KG1 (cell line): ENCODE data around the gene BDNF.

ENCODE experiments used
- DNase-seq: peaks from one replicate; lab custom pipeline; 2025; lab: John Stamatoyannopoulos, UW

Gene BDNF

GRCh38 chr11:27626269-27626937 is 73.9 kb downstream of the BDNF start:
- DNase-seq, result no peak

- DNase-seq, result no peak
Measured at GRCh38 chr11:27625347-27625912, 74.8 kb downstream of the BDNF start.

GRCh38 chr11:27623945-27624523 is 76.2 kb downstream of the BDNF start:
- DNase-seq, result no peak

- DNase-seq, result no peak
Measured at GRCh38 chr11:27622541-27623300, 77.5 kb downstream of the BDNF start.

- no peak for DNase-seq
Measured at GRCh38 chr11:27621405-27622161, 78.7 kb downstream of the BDNF start.

- DNase-seq, result no peak
Measured at GRCh38 chr11:27619763-27620335, 80.4 kb downstream of the BDNF start.

- no peak for DNase-seq
Measured at GRCh38 chr11:27619039-27619574, 81.1 kb downstream of the BDNF start.

GRCh38 chr11:27618281-27618915 is 81.9 kb downstream of the BDNF start:
- DNase-seq, result peak; percentile 1

GRCh38 chr11:27616711-27617110 is 83.5 kb downstream of the BDNF start:
- DNase-seq, result no peak

- no peak for DNase-seq
Measured at GRCh38 chr11:27615833-27616232, 84.4 kb downstream of the BDNF start.

- no peak for DNase-seq
Measured at GRCh38 chr11:27614092-27614491, 86.2 kb downstream of the BDNF start.

GRCh38 chr11:27612932-27613880 is 87.0 kb downstream of the BDNF start:
- no peak for DNase-seq

- no peak for DNase-seq
Measured at GRCh38 chr11:27611947-27612455, 88.3 kb downstream of the BDNF start.

GRCh38 chr11:27611390-27611789 is 88.9 kb downstream of the BDNF start:
- no peak for DNase-seq

GRCh38 chr11:27610946-27611345 is 89.3 kb downstream of the BDNF start:
- no peak for DNase-seq

GRCh38 chr11:27610280-27610679 is 90.0 kb downstream of the BDNF start:
- no peak for DNase-seq

- no peak for DNase-seq
Measured at GRCh38 chr11:27608951-27609350, 91.3 kb downstream of the BDNF start.

GRCh38 chr11:27605422-27605821 is 94.8 kb downstream of the BDNF start:
- no peak for DNase-seq
